Natural killer cell (primary cell): Measurements from ENCODE around the gene GNG4. TPM values are rescaled to one million over a fixed set of nuclear protein-coding genes. Genes with fewer than 3 reads are reported as not detected.

ENCODE experiments used
- ATAC-seq, 3 donors: fragments of 150-1000 bp in 2 of 3; fragments of 200-7000 bp in 1 of 3; cut with Tn5 transposase; 1 replicate in 1 of 3; 2 replicates in 2 of 3; pipeline ENCODE4 v1.10.0; 2021; ENCODE audit warnings: mild to moderate bottlenecking in 2 of 3, moderate library complexity in 2 of 3
- DNase-seq, 2 donors: peaks; one replicate each; pipeline versions ENCODE4 v3.0.0 to v3.0.0-alpha.2; 2013 to 2021; ENCODE audit warnings: mixed read lengths in 1 of 2
- H3K27ac ChIP-seq: one replicate; pipeline ENCODE4 v1.5.1; 2013; ENCODE audit warnings: mild to moderate bottlenecking, low read length
- H3K27me3 ChIP-seq: one replicate; pipeline ENCODE4 v1.6.1; 2013; ENCODE audit warnings: low read length; ENCODE audit not compliant: control insufficient read depth, insufficient read depth
- H3K36me3 ChIP-seq: one replicate; pipeline ENCODE4 v1.6.1; 2013; ENCODE audit warnings: low read length; ENCODE audit not compliant: control insufficient read depth, insufficient read depth
- H3K4me1 ChIP-seq: one replicate; pipeline ENCODE4 v1.6.1; 2013; ENCODE audit warnings: low read length; ENCODE audit not compliant: control insufficient read depth, insufficient read depth
- H3K4me3 ChIP-seq: one replicate; pipeline ENCODE4 v1.5.1; 2013; ENCODE audit warnings: low read length
- H3K9me3 ChIP-seq: one replicate; pipeline ENCODE4 v1.6.1; 2013; ENCODE audit warnings: low read length; ENCODE audit not compliant: control insufficient read depth, insufficient read depth
- H3K27ac Mint-ChIP-seq, 2 donors: one replicate each; pipeline ENCODE4 v1.8.0; 2022; ENCODE audit warnings: mild to moderate bottlenecking in 2 of 2, mixed read lengths in 2 of 2, moderate library complexity in 1 of 2
- H3K27me3 Mint-ChIP-seq, 2 donors: one replicate each; pipeline ENCODE4 v1.8.0; 2022; ENCODE audit warnings: low read depth in 2 of 2, mixed read lengths in 2 of 2
- H3K36me3 Mint-ChIP-seq: one replicate; pipeline ENCODE4 v1.8.0; 2022; ENCODE audit warnings: mixed read lengths
- H3K4me1 Mint-ChIP-seq, 2 donors: one replicate each; pipeline ENCODE4 v1.8.0; 2022; ENCODE audit warnings: mixed read lengths in 2 of 2
- H3K4me3 Mint-ChIP-seq: one replicate; pipeline ENCODE4 v1.8.0; 2022; ENCODE audit warnings: mild to moderate bottlenecking, moderate library complexity, mixed read lengths
- H3K9me3 Mint-ChIP-seq, 2 donors: one replicate each; pipeline ENCODE4 v1.8.0; 2022; ENCODE audit warnings: mixed read lengths in 2 of 2
- CTCF ChIP-seq: fragments of 200-600 bp; IDR thresholded peaks from one replicate; pipeline ENCODE4 v1.8.0; 2022; ENCODE audit warnings: antibody characterized with exemption
- WGBS: methylation state at CpG from one replicate; pipeline ENCODE4 v1.1.7; 2013; ENCODE audit warnings: missing lambda C conversion rate; ENCODE audit not compliant: insufficient coverage; 5-methylcytosine and 5-hydroxymethylcytosine counted together
- intact Hi-C: fragments of 100-400 bp; cut with micrococcal nuclease; formaldehyde crosslinking; loops from one replicate; pipeline ENCODE4 v1.14.2; 2022
- total RNA-seq, 4 donors: library from RNA; stranded (reverse); fragments of 120-200 nt in 1 of 4; gene quantifications; one replicate each; pipeline versions ENCODE4 v1.2.3 to v1.2.4, GENCODE V29; 2013 to 2022

GNG4 gene
- total RNA-seq, 3 donors from 2014 or later (not counting 1 experiment from before 2014, with no cell fraction given), result 0.07 to 0.12 TPM; not detected in 1

GRCh38 chr1:235588916-235589515, 60.6 kb downstream of the GNG4 start:
- no peaks in the 10 kb centered on the region for H3K36me3 Mint-ChIP-seq
- no peak overlapping the region for H3K4me3 ChIP-seq
- no peaks in the 10 kb centered on the region for H3K27me3 ChIP-seq
- H3K9me3 ChIP-seq, result peaks cover 10% of the 10 kb centered on the region
- H3K27ac Mint-ChIP-seq, result peak overlapping the region in 1 of 2 donors; percentile 3
- peaks cover 8 to 18% of the 10 kb centered on the region in 2 donors for H3K4me1 Mint-ChIP-seq
- intact Hi-C loops, result no loop called here
- H3K4me3 Mint-ChIP-seq, result no peak overlapping the region
- H3K4me1 ChIP-seq, result no peaks in the 10 kb centered on the region
- WGBS, result 87% methylated on average over 12 of the region's 12 CpGs
- H3K9me3 Mint-ChIP-seq, result peaks cover 0 to 2% of the 10 kb centered on the region in 2 donors
- peaks cover 9 to 21% of the 10 kb centered on the region in 2 donors for H3K27me3 Mint-ChIP-seq
- H3K27ac ChIP-seq, result no peak overlapping the region
- no peak for TF ChIP-seq CTCF
- H3K36me3 ChIP-seq, result no peaks in the 10 kb centered on the region
- no peak for DNase-seq
- ATAC-seq, result no peak

- H3K4me3 Mint-ChIP-seq, result no peak overlapping the region
- H3K27me3 ChIP-seq, result no peaks in the 10 kb centered on the region
- peaks cover 10% of the 10 kb centered on the region for H3K9me3 ChIP-seq
- H3K27ac ChIP-seq, result no peak overlapping the region
- no peaks in the 10 kb centered on the region for H3K36me3 Mint-ChIP-seq
- ATAC-seq (no peak), DNase-seq (no peak)
- H3K36me3 ChIP-seq, result no peaks in the 10 kb centered on the region
- peaks cover 9 to 30% of the 10 kb centered on the region in 2 donors for H3K27me3 Mint-ChIP-seq
- no peak overlapping the region for H3K4me3 ChIP-seq
- WGBS, result 94% methylated on average over 9 of the region's 9 CpGs
- H3K9me3 Mint-ChIP-seq, result peaks cover 0 to 2% of the 10 kb centered on the region in 2 donors
- H3K4me1 ChIP-seq, result no peaks in the 10 kb centered on the region
- intact Hi-C loops, result no loop called here
- TF ChIP-seq CTCF, result no peak
- H3K27ac Mint-ChIP-seq, result peak overlapping the region; percentile 24 to 78
- peaks cover 0 to 11% of the 10 kb centered on the region in 2 donors for H3K4me1 Mint-ChIP-seq
Observed at GRCh38 chr1:235588156-235588555, 61.4 kb downstream of the GNG4 start.

- peaks cover 15 to 41% of the 10 kb centered on the region in 2 donors for H3K27me3 Mint-ChIP-seq
- H3K27ac Mint-ChIP-seq, result peak overlapping the region; percentile 16 to 78
- Histone ChIP-seq H3K4me3 (no peak overlapping the region), H3K27ac (no peak overlapping the region), H3K9me3 (peaks cover 10% of the 10 kb centered on the region), H3K27me3 (no peaks in the 10 kb centered on the region), H3K36me3 (no peaks in the 10 kb centered on the region), H3K4me1 (no peaks in the 10 kb centered on the region)
- DNase-seq, result no peak
- H3K4me1 Mint-ChIP-seq, result peaks cover 0 to 11% of the 10 kb centered on the region in 2 donors
- intact Hi-C loops, result no loop called here
- 85% methylated on average over 2 of the region's 2 CpGs for WGBS
- peak in 1 of 3 donors; percentile 11 for ATAC-seq
- no peaks in the 10 kb centered on the region for H3K36me3 Mint-ChIP-seq
- peaks cover 0 to 2% of the 10 kb centered on the region in 2 donors for H3K9me3 Mint-ChIP-seq
- no peak for TF ChIP-seq CTCF
- H3K4me3 Mint-ChIP-seq, result no peak overlapping the region
Observed at GRCh38 chr1:235586992-235587391, 62.6 kb downstream of the GNG4 start.

- no peak for ATAC-seq
Observed at GRCh38 chr1:235586413-235586812, 63.2 kb downstream of the GNG4 start.

More at GRCh38 chr1:235586413-235586812, 63.2 kb downstream of the GNG4 start:
- Histone ChIP-seq H3K9me3 (peaks cover 10% of the 10 kb centered on the region), H3K27me3 (no peaks in the 10 kb centered on the region), H3K4me1 (no peaks in the 10 kb centered on the region), H3K36me3 (no peaks in the 10 kb centered on the region), H3K4me3 (no peak overlapping the region), H3K27ac (no peak overlapping the region)
- Mint-ChIP-seq H3K27ac (peak overlapping the region; percentile 16 to 78), H3K36me3 (no peaks in the 10 kb centered on the region), H3K27me3 (peaks cover 12 to 37% of the 10 kb centered on the region in 2 donors), H3K4me1 (peaks cover 0 to 11% of the 10 kb centered on the region in 2 donors), H3K9me3 (peaks cover 0 to 2% of the 10 kb centered on the region in 2 donors), H3K4me3 (no peak overlapping the region)
- TF ChIP-seq CTCF, result no peak
- DNase-seq, result no peak
- intact Hi-C loops, result no loop called here
- 90% methylated on average over 5 of the region's 5 CpGs for WGBS
